ENCODE results near the gene ILKAP. TPM values are rescaled to one million over a fixed set of nuclear protein-coding genes. Genes with fewer than 3 reads are reported as not detected.

Gene ILKAP
- total RNA-seq, 1 experiment from 2014 or later: 53.4 TPM

DNA sequence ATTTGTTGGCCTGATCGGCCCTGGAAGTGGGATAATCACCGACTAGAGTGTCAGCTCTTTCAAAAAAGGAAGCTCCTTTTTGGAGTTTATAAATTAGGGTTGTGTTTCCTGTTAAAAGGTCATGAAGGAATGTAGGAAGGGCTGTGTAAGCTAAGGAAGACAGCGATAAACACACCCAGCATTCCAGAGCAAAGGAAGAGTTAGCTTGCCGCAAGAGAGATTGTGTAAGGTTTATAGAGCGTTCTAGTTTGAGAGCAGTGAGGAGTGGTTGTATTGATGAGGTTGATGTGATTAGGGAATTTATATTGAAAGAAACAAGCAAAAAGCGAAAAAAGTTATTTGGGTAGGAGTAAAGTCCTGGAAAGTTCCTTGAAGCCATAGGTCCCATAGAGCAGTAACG lies 3.5 kb upstream of the ILKAP start:
- Histone ChIP-seq H4K20me1 (ENCODE audit: insufficient read depth) (no peaks in the 10 kb centered on the region), H3K4me1 (ENCODE audit: control insufficient read depth in 1 of 2, insufficient read depth in 2 of 2, low read length in 2 of 2) (peaks cover 7 to 13% of the 10 kb centered on the region in 2 experiments; a peak in 3 of 4 replicates), H3K9me3 (ENCODE audit: control insufficient read depth in 1 of 2, insufficient read depth in 1 of 2, low read depth in 1 of 2, low read length in 2 of 2) (no peaks in the 10 kb centered on the region), H3K9ac (ENCODE audit: low read length) (no peak overlapping the region), H3K79me2 (ENCODE audit: insufficient read depth, low read length) (peaks cover 11% of the 10 kb centered on the region), H3K9me2 (ENCODE audit: insufficient read depth) (no peaks in the 10 kb centered on the region), H3K4me2 (ENCODE audit: low read length) (no peak overlapping the region), H3K36me3 (ENCODE audit: control insufficient read depth in 1 of 2, insufficient read depth in 2 of 2, low read length in 2 of 2) (no peaks in the 10 kb centered on the region), H2AFZ (ENCODE audit: low read depth, low read length, poor library complexity, severe bottlenecking) (no peak overlapping the region), H3K27ac (ENCODE audit: low read depth, low read length) (no peak overlapping the region), H3K27me3 (ENCODE audit: insufficient read depth, low read length) (no peaks in the 10 kb centered on the region), H3K4me3 (replicated peaks in 1 of 2; ENCODE audit: low read depth in 1 of 2, low read length in 2 of 2) (no peak overlapping the region)
- RAD21 ChIA-PET (ENCODE audit: low non-redundant PET in 1 of 2, low total read pairs in 2 of 2, uncharacterized antibody in 2 of 2, unreplicated experiment in 2 of 2): no interaction called here
- TF ChIP-seq JUND (IDR thresholded peaks at IDR 0.05): no peak
- no peak for TF ChIP-seq POLR2AphosphoS5 (IDR thresholded peaks at IDR 0.05; ENCODE audit: low read depth, low read length)
- TF ChIP-seq ZFX (IDR thresholded peaks at IDR 0.05): no peak
- TF ChIP-seq EZH2 (IDR thresholded peaks at IDR 0.05): no peak
- TF ChIP-seq ATF3 (IDR thresholded peaks at IDR 0.05): no peak
- TF ChIP-seq ZBTB33 (IDR thresholded peaks at IDR 0.05; ENCODE audit: extremely low read depth, insufficient replicate concordance, low read length): no peak
- no peak for TF ChIP-seq POLR2A (IDR thresholded peaks at IDR 0.05; ENCODE audit: borderline replicate concordance, extremely low read depth, insufficient read depth, insufficient read length)
- no peak for TF ChIP-seq CEBPB (IDR thresholded peaks at IDR 0.05; ENCODE audit: low read depth)
- TF ChIP-seq REST (IDR thresholded peaks at IDR 0.05; ENCODE audit: low read depth): no peak
- TF ChIP-seq CBX3 (IDR thresholded peaks at IDR 0.05; ENCODE audit: low read depth): no peak
- no peak for TF ChIP-seq FOSL1 (IDR thresholded peaks at IDR 0.05; ENCODE audit: low read depth)
- POLR2A ChIA-PET: no interaction called here
- DNase-seq (ENCODE audit: low read depth, low spot score) (no peak), ATAC-seq (no peak)
- BruUV-seq (replicated peaks): no TSS peak
- CTCF ChIA-PET: no interaction called here
- intact Hi-C loops (cut with micrococcal nuclease): no loop called here
